ENCODE measurements around the gene SAPCD1. TPM values are rescaled to one million over a fixed set of nuclear protein-coding genes. Genes with fewer than 3 reads are reported as not detected.

Gene SAPCD1
- total and polyA plus RNA-seq, 5 donors from 2014 or later, result 2.3 TPM; not detected in 4

- Mint-ChIP-seq H3K27me3 (peaks cover 4% of the 10 kb centered on the region), H3K27ac (no peak overlapping the region), H3K36me3 (peaks cover 8% of the 10 kb centered on the region), H3K9me3 (no peaks in the 10 kb centered on the region), H3K4me1 (peaks cover 0 to 33% (median 7%) of the 10 kb centered on the region in 4 donors), H3K4me3 (no peak overlapping the region)
- Histone ChIP-seq H3K27ac (ENCODE audit: insufficient read depth, low read length, poor library complexity, severe bottlenecking) (no peak overlapping the region), H3K9me3 (ENCODE audit: control insufficient read depth in 2 of 2, low read length in 2 of 2) (no peaks in the 10 kb centered on the region), H3K27me3 (ENCODE audit: control insufficient read depth, insufficient read depth, low read length) (no peaks in the 10 kb centered on the region), H3K36me3 (ENCODE audit: control insufficient read depth, insufficient read depth, low read length) (peaks cover 12% of the 10 kb centered on the region), H3K4me1 (ENCODE audit: control insufficient read depth, insufficient read depth, low read length, poor library complexity, severe bottlenecking) (peaks cover 28% of the 10 kb centered on the region), H3K4me3 (ENCODE audit: low read depth, low read length) (no peak overlapping the region)
- ATAC-seq (ENCODE audit: low read depth in 2 of 2) (no peak), DNase-seq (no peak)
These were observed 15.7 kb downstream of the SAPCD1 start for GRCh38 chr6:31778193-31778592.

GRCh38 chr6:31778999-31779885 is 16.8 kb downstream of the SAPCD1 start:
- Mint-ChIP-seq H3K36me3 (peaks cover 12% of the 10 kb centered on the region), H3K27ac (peak overlapping the region in 1 of 3 donors; percentile 83), H3K27me3 (peaks cover 4% of the 10 kb centered on the region), H3K4me3 (peak overlapping the region in 1 of 4 donors; percentile 51), H3K4me1 (peaks cover 0 to 28% (median 7%) of the 10 kb centered on the region in 4 donors), H3K9me3 (no peaks in the 10 kb centered on the region)
- no peaks in the 10 kb centered on the region for H3K9me3 ChIP-seq (ENCODE audit: control insufficient read depth in 2 of 2, low read length in 2 of 2)
- ATAC-seq (ENCODE audit: low read depth in 2 of 2), result no peak
- no peak overlapping the region for H3K4me3 ChIP-seq (ENCODE audit: low read depth, low read length)
- DNase-seq, result no peak
- H3K4me1 ChIP-seq (ENCODE audit: control insufficient read depth, insufficient read depth, low read length, poor library complexity, severe bottlenecking), result peaks cover 24% of the 10 kb centered on the region
- no peaks in the 10 kb centered on the region for H3K27me3 ChIP-seq (ENCODE audit: control insufficient read depth, insufficient read depth, low read length)
- H3K27ac ChIP-seq (ENCODE audit: insufficient read depth, low read length, poor library complexity, severe bottlenecking), result no peak overlapping the region
- H3K36me3 ChIP-seq (ENCODE audit: control insufficient read depth, insufficient read depth, low read length), result peaks cover 14% of the 10 kb centered on the region

- H3K9me3 ChIP-seq (ENCODE audit: control insufficient read depth in 2 of 2, low read length in 2 of 2), result no peaks in the 10 kb centered on the region
- H3K27ac ChIP-seq (ENCODE audit: insufficient read depth, low read length, poor library complexity, severe bottlenecking), result no peak overlapping the region
- Mint-ChIP-seq H3K27me3 (peaks cover 4% of the 10 kb centered on the region), H3K4me3 (no peak overlapping the region), H3K4me1 (peaks cover 0 to 26% (median 7%) of the 10 kb centered on the region in 4 donors), H3K9me3 (no peaks in the 10 kb centered on the region), H3K36me3 (peaks cover 18% of the 10 kb centered on the region), H3K27ac (no peak overlapping the region)
- H3K4me1 ChIP-seq (ENCODE audit: control insufficient read depth, insufficient read depth, low read length, poor library complexity, severe bottlenecking), result peaks cover 24% of the 10 kb centered on the region
- no peak overlapping the region for H3K4me3 ChIP-seq (ENCODE audit: low read depth, low read length)
- peaks cover 20% of the 10 kb centered on the region for H3K36me3 ChIP-seq (ENCODE audit: control insufficient read depth, insufficient read depth, low read length)
- no peak for DNase-seq
- H3K27me3 ChIP-seq (ENCODE audit: control insufficient read depth, insufficient read depth, low read length), result no peaks in the 10 kb centered on the region
- no peak for ATAC-seq (ENCODE audit: low read depth in 2 of 2)
These were observed 17.5 kb downstream of the SAPCD1 start for GRCh38 chr6:31779908-31780307.

GRCh38 chr6:31780507-31781243 is 18.2 kb downstream of the SAPCD1 start:
- no peaks in the 10 kb centered on the region for H3K9me3 Mint-ChIP-seq
- H3K27me3 Mint-ChIP-seq, result peaks cover 4% of the 10 kb centered on the region
- ATAC-seq (ENCODE audit: low read depth in 2 of 2) (no peak), DNase-seq (no peak)
- Histone ChIP-seq H3K4me3 (ENCODE audit: low read depth, low read length) (no peak overlapping the region), H3K27me3 (ENCODE audit: control insufficient read depth, insufficient read depth, low read length) (no peaks in the 10 kb centered on the region), H3K27ac (ENCODE audit: insufficient read depth, low read length, poor library complexity, severe bottlenecking) (no peak overlapping the region), H3K9me3 (ENCODE audit: control insufficient read depth in 2 of 2, low read length in 2 of 2) (no peaks in the 10 kb centered on the region), H3K4me1 (ENCODE audit: control insufficient read depth, insufficient read depth, low read length, poor library complexity, severe bottlenecking) (peaks cover 22% of the 10 kb centered on the region), H3K36me3 (ENCODE audit: control insufficient read depth, insufficient read depth, low read length) (peaks cover 26% of the 10 kb centered on the region)
- peaks cover 18% of the 10 kb centered on the region for H3K36me3 Mint-ChIP-seq
- no peak overlapping the region for H3K4me3 Mint-ChIP-seq
- H3K4me1 Mint-ChIP-seq, result peaks cover 0 to 19% (median 7%) of the 10 kb centered on the region in 4 donors
- H3K27ac Mint-ChIP-seq, result peak overlapping the region in 1 of 3 donors; percentile 59

- Mint-ChIP-seq H3K36me3 (peaks cover 18% of the 10 kb centered on the region), H3K4me3 (no peak overlapping the region)
These were observed 19.0 kb downstream of the SAPCD1 start for GRCh38 chr6:31781244-31782125.

GRCh38 chr6:31782126-31782855 is 19.8 kb downstream of the SAPCD1 start:
- peaks cover 18% of the 10 kb centered on the region for H3K36me3 Mint-ChIP-seq
- Histone ChIP-seq H3K4me3 (ENCODE audit: low read depth, low read length) (no peak overlapping the region), H3K27me3 (ENCODE audit: control insufficient read depth, insufficient read depth, low read length) (no peaks in the 10 kb centered on the region), H3K27ac (ENCODE audit: insufficient read depth, low read length, poor library complexity, severe bottlenecking) (no peak overlapping the region), H3K36me3 (ENCODE audit: control insufficient read depth, insufficient read depth, low read length) (peaks cover 26% of the 10 kb centered on the region), H3K4me1 (ENCODE audit: control insufficient read depth, insufficient read depth, low read length, poor library complexity, severe bottlenecking) (peaks cover 6% of the 10 kb centered on the region), H3K9me3 (ENCODE audit: control insufficient read depth in 2 of 2, low read length in 2 of 2) (no peaks in the 10 kb centered on the region)
- no peak for ATAC-seq (ENCODE audit: low read depth in 2 of 2)
- no peaks in the 10 kb centered on the region for H3K9me3 Mint-ChIP-seq
- H3K4me1 Mint-ChIP-seq, result peaks cover 0 to 7% (median 3%) of the 10 kb centered on the region in 4 donors
- no peaks in the 10 kb centered on the region for H3K27me3 Mint-ChIP-seq
- H3K4me3 Mint-ChIP-seq, result no peak overlapping the region
- no peak for DNase-seq
- peak overlapping the region in 1 of 3 donors; percentile 31 for H3K27ac Mint-ChIP-seq

More at GRCh38 chr6:31781244-31782125, 19.0 kb downstream of the SAPCD1 start:
- no peaks in the 10 kb centered on the region for H3K9me3 ChIP-seq (ENCODE audit: control insufficient read depth in 2 of 2, low read length in 2 of 2)
- Mint-ChIP-seq H3K4me1 (peaks cover 0 to 15% (median 6%) of the 10 kb centered on the region in 4 donors), H3K27ac (peak overlapping the region in 1 of 3 donors; percentile 59), H3K27me3 (peaks cover under 1% of the 10 kb centered on the region), H3K9me3 (no peaks in the 10 kb centered on the region)
- H3K36me3 ChIP-seq (ENCODE audit: control insufficient read depth, insufficient read depth, low read length), result peaks cover 26% of the 10 kb centered on the region
- H3K4me1 ChIP-seq (ENCODE audit: control insufficient read depth, insufficient read depth, low read length, poor library complexity, severe bottlenecking), result peaks cover 14% of the 10 kb centered on the region
- DNase-seq (no peak), ATAC-seq (ENCODE audit: low read depth in 2 of 2) (no peak)
- H3K4me3 ChIP-seq (ENCODE audit: low read depth, low read length), result no peak overlapping the region
- H3K27me3 ChIP-seq (ENCODE audit: control insufficient read depth, insufficient read depth, low read length), result no peaks in the 10 kb centered on the region
- no peak overlapping the region for H3K27ac ChIP-seq (ENCODE audit: insufficient read depth, low read length, poor library complexity, severe bottlenecking)
